GM12872 (cell line): Measurements from ENCODE around the gene LHFPL2.

Experiments
- CTCF ChIP-seq: IDR thresholded peaks from 3 replicates; pipeline ENCODE4 v1.5.1; 2011; ENCODE audit warnings: low read depth, mild to moderate bottlenecking, low read length, moderate library complexity; ENCODE audit not compliant: insufficient read depth

LHFPL2 gene

GRCh38 chr5:78648359-78649210, at the start of gene LHFPL2:
Gene LHFPL2, minus strand, starts transcription at chr5:78648772. Its CDS starts 138,559 bp downstream, at chr5:78510213.
- TF ChIP-seq CTCF = no peak

GRCh38 chr5:78696637-78697036, 48.1 kb upstream of the LHFPL2 start:
- no peak for TF ChIP-seq CTCF

GRCh38 chr5:78693339-78693738, 44.8 kb upstream of the LHFPL2 start:
- TF ChIP-seq CTCF = no peak

GRCh38 chr5:78691084-78691960, 42.8 kb upstream of the LHFPL2 start:
- TF ChIP-seq CTCF = no peak

GRCh38 chr5:78690253-78690972, 41.8 kb upstream of the LHFPL2 start:
- no peak for TF ChIP-seq CTCF

GRCh38 chr5:78689540-78690252, 41.1 kb upstream of the LHFPL2 start:
- TF ChIP-seq CTCF = no peak
